ENCODE measurements around the gene GPR78. TPM values are rescaled to one million over a fixed set of nuclear protein-coding genes. Genes with fewer than 3 reads are reported as not detected.
"Not testable (repeated sequence)": the region's sequence is repeated elsewhere in the genome, so short reads cannot be mapped to it uniquely, and the experiment has no call there.

GPR78 gene
- total RNA-seq, 1 donor, result 2.2 TPM

- H3K4me3 ChIP-seq (ENCODE audit: low read depth, low read length), result no peak overlapping the region
- TF ChIP-seq CTCF (IDR thresholded peaks at IDR 0.05; ENCODE audit: insufficient read depth, low read depth, low read length), result no peak
- no peak for DNase-seq (ENCODE audit: low read depth)
Measured at GRCh38 chr4:8574796-8575370, 5.3 kb upstream of the GPR78 start.

- DNase-seq (ENCODE audit: low read depth), result no peak
- TF ChIP-seq CTCF (IDR thresholded peaks at IDR 0.05; ENCODE audit: insufficient read depth, low read depth, low read length), result no peak
- H3K4me3 ChIP-seq (ENCODE audit: low read depth, low read length), result no peak overlapping the region
Measured at GRCh38 chr4:8575457-8575856, 4.7 kb upstream of the GPR78 start.

- not testable (repeated sequence) for DNase-seq (ENCODE audit: low read depth); H3K4me3 ChIP-seq (ENCODE audit: low read depth, low read length)
Measured at GRCh38 chr4:8576591-8576990, 3.6 kb upstream of the GPR78 start.

- TF ChIP-seq CTCF (IDR thresholded peaks at IDR 0.05; ENCODE audit: insufficient read depth, low read depth, low read length), result no peak
- no peak for DNase-seq (ENCODE audit: low read depth)
- no peak overlapping the region for H3K4me3 ChIP-seq (ENCODE audit: low read depth, low read length)
Measured at GRCh38 chr4:8577046-8577445, 3.1 kb upstream of the GPR78 start.

GRCh38 chr4:8577972-8578371, 2.2 kb upstream of the GPR78 start:
- TF ChIP-seq CTCF (IDR thresholded peaks at IDR 0.05; ENCODE audit: insufficient read depth, low read depth, low read length), result no peak
- no peak for DNase-seq (ENCODE audit: low read depth)
- H3K4me3 ChIP-seq (ENCODE audit: low read depth, low read length), result no peak overlapping the region

- no peak overlapping the region for H3K4me3 ChIP-seq (ENCODE audit: low read depth, low read length)
- TF ChIP-seq CTCF (IDR thresholded peaks at IDR 0.05; ENCODE audit: insufficient read depth, low read depth, low read length), result no peak
- no peak for DNase-seq (ENCODE audit: low read depth)
Measured at GRCh38 chr4:8578717-8579116, 1.5 kb upstream of the GPR78 start.

GRCh38 chr4:8579526-8580320, 469 bp upstream of the GPR78 start:
- DNase-seq (ENCODE audit: low read depth), result no peak
- TF ChIP-seq CTCF (IDR thresholded peaks at IDR 0.05; ENCODE audit: insufficient read depth, low read depth, low read length), result no peak
- no peak overlapping the region for H3K4me3 ChIP-seq (ENCODE audit: low read depth, low read length)

All from fibroblast of villous mesenchyme (primary cell).